ENCODE measurements around the gene PKP4.
"Not testable (repeated sequence)": the region's sequence is repeated elsewhere in the genome, so short reads cannot be mapped to it uniquely, and the experiment has no call there.

PKP4 gene

DNA sequence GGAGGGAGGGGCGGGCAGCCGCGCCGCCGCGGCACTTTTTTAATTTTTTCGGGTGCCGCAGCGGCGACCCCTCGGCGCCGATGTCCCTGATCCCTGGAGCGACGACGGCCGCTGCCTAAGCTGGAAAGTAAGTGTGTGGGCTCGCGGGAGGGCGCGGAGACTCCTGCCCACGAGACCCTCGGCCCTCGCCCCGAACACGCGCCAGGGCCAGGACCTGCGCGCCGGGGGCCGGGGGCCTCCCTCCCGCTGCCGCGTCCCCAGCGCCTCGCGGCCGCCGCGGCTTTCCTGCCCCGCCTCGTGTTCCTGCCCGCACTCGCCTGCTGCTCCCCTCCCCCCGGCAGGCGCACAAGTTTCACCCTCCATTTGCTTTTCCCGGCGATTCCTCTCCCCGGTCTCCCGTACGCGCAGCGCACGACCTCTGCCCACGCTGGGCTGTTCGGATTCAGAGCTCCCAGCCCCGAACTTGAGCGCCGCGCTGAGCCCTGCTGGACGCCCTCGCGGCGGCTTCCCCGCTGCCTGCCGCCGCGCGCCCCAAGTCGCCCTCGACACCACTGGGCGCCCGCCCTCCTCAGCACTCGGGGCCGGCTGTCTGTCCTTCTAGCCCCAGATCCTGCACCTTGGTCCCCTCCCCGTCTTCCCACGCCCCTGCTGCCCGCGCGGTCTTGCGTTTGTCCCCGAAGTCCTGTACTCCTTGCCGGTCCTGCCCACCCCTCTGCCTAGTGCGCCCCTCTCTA lies 507 bp downstream of the PKP4 start:
- H3K9me3 ChIP-seq (replicated peaks; ENCODE audit: low read length): no peaks in the 10 kb centered on the region
- no peaks in the 10 kb centered on the region for H3K36me3 ChIP-seq (ENCODE audit: insufficient read depth, low read length)
- H3K4me1 ChIP-seq (ENCODE audit: control insufficient read depth, insufficient read depth, low read length): peaks cover 19% of the 10 kb centered on the region
- no peaks in the 10 kb centered on the region for H3K27me3 ChIP-seq (ENCODE audit: control insufficient read depth, insufficient read depth, low read length)
- H3K4me3 ChIP-seq (ENCODE audit: low read length): peak overlapping the region; percentile 99
- peak overlapping the region; percentile 89 for H3K9ac ChIP-seq (ENCODE audit: low read depth, low read length)
- peak overlapping the region; percentile 90 for H3K4me2 ChIP-seq (ENCODE audit: low read length)

DNA sequence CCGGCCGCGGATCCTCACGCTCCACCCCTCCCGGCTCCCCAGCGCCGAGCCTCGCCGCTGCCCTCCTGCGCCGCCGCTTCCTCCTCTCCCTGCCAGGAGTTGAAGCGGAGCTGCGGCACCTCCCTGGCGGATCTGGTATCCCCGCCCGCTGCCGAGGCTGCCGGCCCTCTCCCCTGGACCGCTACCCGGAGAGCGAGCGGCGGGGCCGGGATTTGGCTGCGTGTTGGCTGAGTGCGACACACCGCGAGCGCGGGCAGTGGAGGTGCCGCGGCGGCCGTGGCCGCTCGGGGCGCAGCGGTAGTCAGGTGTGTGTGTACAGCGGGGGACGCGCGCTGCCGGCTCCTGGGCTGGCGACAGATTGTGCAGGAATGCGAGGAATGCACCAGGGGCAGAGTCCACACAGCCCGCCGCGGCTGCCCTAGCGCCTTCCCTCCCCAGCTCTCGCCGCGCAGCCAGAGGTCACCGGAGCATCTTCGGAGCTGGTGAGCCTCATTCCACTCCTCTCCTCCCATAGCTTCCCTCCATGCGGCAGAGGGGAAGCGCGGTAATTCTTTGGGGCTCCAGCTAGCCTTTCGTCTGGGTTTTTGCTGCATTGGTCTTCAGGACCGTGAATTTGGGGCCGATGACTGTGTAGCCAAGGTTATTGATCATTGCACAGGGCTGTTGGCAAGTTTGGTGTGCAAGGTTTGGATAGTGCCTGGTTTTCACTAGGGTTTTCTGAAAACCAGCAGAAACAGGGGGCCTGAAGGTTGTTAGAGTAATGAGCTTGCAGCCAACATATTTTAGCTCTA lies 1.3 kb downstream of the PKP4 start:
- Histone ChIP-seq H3K9ac (ENCODE audit: low read depth, low read length) (peak overlapping the region; percentile 89), H3K9me3 (replicated peaks; ENCODE audit: low read length) (no peaks in the 10 kb centered on the region), H3K4me1 (ENCODE audit: control insufficient read depth, insufficient read depth, low read length) (peaks cover 19% of the 10 kb centered on the region), H3K4me3 (ENCODE audit: low read length) (peak overlapping the region; percentile 99), H3K27me3 (ENCODE audit: control insufficient read depth, insufficient read depth, low read length) (no peaks in the 10 kb centered on the region), H3K36me3 (ENCODE audit: insufficient read depth, low read length) (no peaks in the 10 kb centered on the region), H3K4me2 (ENCODE audit: low read length) (peak overlapping the region; percentile 90)

DNA sequence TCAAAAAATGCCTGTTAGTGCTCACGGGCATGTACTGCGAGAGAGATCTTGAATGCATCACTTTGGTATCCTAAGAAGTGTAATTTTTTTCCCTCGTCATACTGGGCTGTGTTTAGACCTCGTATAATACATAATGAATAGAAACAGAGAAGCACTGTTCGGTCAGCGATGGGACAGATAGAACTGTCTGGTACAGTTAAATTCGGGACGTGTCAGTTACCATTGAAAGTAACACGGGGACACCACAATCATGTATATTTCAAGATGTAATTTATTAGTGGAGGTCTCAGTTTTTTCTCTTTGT lies 1.8 kb downstream of the PKP4 start:
- no peaks in the 10 kb centered on the region for H3K9me3 ChIP-seq (replicated peaks; ENCODE audit: low read length)
- no peaks in the 10 kb centered on the region for H3K36me3 ChIP-seq (ENCODE audit: insufficient read depth, low read length)
- H3K9ac ChIP-seq (ENCODE audit: low read depth, low read length): peak overlapping the region; percentile 89
- H3K4me1 ChIP-seq (ENCODE audit: control insufficient read depth, insufficient read depth, low read length): peaks cover 19% of the 10 kb centered on the region
- no peaks in the 10 kb centered on the region for H3K27me3 ChIP-seq (ENCODE audit: control insufficient read depth, insufficient read depth, low read length)
- H3K4me2 ChIP-seq (ENCODE audit: low read length): peak overlapping the region; percentile 90
- H3K4me3 ChIP-seq (ENCODE audit: low read length): peak overlapping the region; percentile 99

DNA sequence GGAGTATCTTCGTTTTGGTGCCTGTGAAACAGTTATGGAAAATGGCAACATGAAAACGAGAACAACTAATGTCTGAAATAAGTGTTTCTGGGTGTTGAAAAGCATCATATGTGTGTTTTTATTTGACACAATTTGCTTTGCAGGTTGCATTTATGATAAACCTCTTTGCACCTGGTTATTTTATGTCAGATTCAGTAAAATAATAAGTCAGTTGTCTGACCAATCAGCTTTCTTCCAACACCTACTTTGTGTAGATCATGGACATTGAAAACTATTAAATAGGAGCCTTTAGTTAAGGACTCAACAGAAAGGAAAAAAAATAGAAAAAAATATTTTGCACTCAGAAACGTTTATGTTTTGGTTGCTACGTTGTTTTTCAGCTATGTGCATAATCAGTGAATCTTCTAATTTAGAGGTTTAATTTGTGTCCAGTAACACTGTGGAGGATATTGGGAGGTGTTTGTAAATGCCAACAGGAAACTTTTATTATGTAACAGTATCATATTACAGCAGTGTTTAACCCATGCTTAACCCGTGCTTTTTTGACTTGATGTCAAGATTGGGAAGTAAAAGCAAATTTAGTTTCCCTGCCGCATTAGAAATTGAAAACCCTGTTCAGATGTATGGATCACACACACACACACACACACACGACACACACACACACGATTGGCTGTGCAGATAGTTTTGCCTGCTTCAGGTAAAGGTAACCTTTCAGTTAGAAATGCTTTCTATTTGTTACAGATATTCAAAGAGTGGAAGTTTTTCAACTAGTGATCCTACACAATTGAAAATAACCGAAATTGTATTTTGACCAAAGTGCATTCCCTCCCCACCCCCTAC lies 2.6 kb downstream of the PKP4 start:
- H3K9ac ChIP-seq (ENCODE audit: low read depth, low read length): no peak overlapping the region
- H3K27me3 ChIP-seq (ENCODE audit: control insufficient read depth, insufficient read depth, low read length): no peaks in the 10 kb centered on the region
- no peaks in the 10 kb centered on the region for H3K36me3 ChIP-seq (ENCODE audit: insufficient read depth, low read length)
- no peaks in the 10 kb centered on the region for H3K9me3 ChIP-seq (replicated peaks; ENCODE audit: low read length)
- H3K4me1 ChIP-seq (ENCODE audit: control insufficient read depth, insufficient read depth, low read length): peaks cover 19% of the 10 kb centered on the region
- peak overlapping the region; percentile 99 for H3K4me3 ChIP-seq (ENCODE audit: low read length)
- peak overlapping the region; percentile 90 for H3K4me2 ChIP-seq (ENCODE audit: low read length)

DNA sequence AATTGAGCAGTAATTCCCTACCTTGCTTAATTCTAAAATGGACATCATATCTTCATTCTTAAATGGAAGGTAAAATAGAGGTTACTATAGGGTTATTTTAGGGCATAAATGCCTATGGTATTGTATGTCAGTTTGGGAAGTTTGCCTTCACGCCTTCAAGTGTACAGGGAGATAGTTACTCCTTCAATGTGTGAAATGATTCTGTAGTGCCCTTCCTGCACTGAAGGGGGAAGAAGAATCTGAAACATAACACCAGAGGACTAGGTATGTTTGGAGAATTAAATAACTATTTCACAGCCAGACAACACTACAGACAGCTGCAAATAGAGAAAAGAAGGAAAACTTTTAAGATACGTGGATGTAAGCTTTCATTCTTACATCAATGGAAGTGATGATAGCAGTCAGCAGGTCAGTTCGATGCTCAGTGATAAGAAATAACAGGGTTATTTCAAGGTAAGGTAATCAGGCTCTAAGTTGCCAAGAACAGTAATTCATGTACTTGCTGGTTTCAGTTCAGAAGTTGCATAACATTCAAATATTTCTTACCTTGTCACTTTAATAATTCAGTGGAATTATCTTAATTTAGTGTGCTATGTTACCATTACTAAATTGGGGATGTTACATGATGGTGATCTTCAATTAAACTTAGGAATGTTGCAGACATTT lies 4.0 kb downstream of the PKP4 start:
- Histone ChIP-seq H3K4me1 (ENCODE audit: control insufficient read depth, insufficient read depth, low read length) (peaks cover 19% of the 10 kb centered on the region), H3K9ac (ENCODE audit: low read depth, low read length) (no peak overlapping the region), H3K9me3 (replicated peaks; ENCODE audit: low read length) (no peaks in the 10 kb centered on the region), H3K36me3 (ENCODE audit: insufficient read depth, low read length) (no peaks in the 10 kb centered on the region), H3K4me3 (ENCODE audit: low read length) (no peak overlapping the region), H3K27me3 (ENCODE audit: control insufficient read depth, insufficient read depth, low read length) (no peaks in the 10 kb centered on the region), H3K4me2 (ENCODE audit: low read length) (no peak overlapping the region)

DNA sequence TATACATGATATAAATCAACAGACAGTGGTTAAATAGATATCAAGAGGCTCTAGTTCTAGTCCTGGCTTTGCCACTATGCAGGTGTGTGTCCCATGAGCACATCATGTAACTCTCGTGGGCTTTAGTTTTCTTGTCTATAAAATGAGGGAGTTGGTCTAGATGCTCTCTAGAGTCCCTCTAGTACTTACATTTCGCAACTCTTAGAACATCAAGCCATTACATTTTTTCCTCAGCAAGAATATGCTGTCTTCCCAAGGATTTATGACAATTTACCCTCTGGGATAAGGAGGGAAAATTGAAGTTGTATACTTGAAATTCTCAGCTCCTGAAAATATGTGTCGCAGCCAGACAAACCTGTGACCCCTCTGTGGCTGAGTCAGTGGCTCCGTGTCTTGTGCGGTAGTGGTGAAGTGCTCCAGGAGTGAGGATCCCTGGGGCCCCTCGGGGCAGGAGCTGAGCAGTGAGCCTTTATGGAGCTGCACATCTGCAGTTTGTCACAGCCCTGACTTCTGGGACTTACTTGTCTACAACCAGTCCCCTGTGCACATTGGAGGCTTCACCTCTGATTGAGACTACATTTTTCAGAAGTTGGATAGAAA lies 6.8 kb downstream of the PKP4 start:
- H3K4me1 ChIP-seq (ENCODE audit: control insufficient read depth, insufficient read depth, low read length): peaks cover 12% of the 10 kb centered on the region
- H3K4me2 ChIP-seq (ENCODE audit: low read length): no peak overlapping the region
- no peaks in the 10 kb centered on the region for H3K27me3 ChIP-seq (ENCODE audit: control insufficient read depth, insufficient read depth, low read length)
- H3K36me3 ChIP-seq (ENCODE audit: insufficient read depth, low read length): no peaks in the 10 kb centered on the region
- H3K9ac ChIP-seq (ENCODE audit: low read depth, low read length): no peak overlapping the region
- H3K9me3 ChIP-seq (replicated peaks; ENCODE audit: low read length): no peaks in the 10 kb centered on the region
- no peak overlapping the region for H3K4me3 ChIP-seq (ENCODE audit: low read length)

DNA sequence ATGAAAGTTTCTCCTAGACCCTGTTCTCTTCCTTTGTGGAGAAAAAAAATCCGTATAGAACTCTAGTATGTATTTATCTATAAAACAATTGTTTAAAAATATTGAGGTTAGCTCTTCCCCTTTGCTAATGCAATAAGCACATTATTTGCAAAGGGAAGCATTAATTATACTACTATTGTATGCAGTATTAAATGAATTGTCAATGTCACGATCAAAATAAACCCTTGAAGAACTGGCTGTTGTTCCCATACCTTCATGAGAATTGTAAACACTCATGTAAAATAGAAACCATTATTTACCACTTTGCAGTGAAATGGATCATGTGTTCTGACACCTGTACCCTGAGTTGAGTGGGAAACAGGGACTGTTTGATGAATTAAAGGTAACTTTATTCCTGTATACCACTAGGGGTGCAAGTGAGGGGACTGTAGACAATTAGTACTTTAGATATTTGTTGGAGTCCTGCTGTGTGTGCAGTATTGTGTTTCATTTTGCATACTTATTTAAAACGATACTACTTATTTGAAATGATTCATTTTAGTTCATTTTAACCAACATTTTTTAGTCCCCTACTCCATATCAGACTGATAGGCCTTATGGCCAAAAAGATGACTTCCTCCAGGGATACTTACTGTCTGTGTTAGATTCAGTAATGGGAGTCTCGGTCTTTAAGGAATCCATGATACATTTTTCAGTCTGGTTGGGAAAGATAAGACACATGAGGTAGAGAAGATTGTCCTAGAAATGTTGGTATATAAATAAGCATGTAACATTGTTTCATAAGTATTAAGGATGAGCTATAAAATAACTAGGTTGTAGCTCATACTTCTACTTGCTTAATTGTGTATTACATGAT lies 7.9 kb downstream of the PKP4 start:
- Histone ChIP-seq H3K4me2 (ENCODE audit: low read length) (no peak overlapping the region), H3K4me3 (ENCODE audit: low read length) (no peak overlapping the region), H3K36me3 (ENCODE audit: insufficient read depth, low read length) (no peaks in the 10 kb centered on the region), H3K9ac (ENCODE audit: low read depth, low read length) (no peak overlapping the region), H3K9me3 (replicated peaks; ENCODE audit: low read length) (no peaks in the 10 kb centered on the region), H3K27me3 (ENCODE audit: control insufficient read depth, insufficient read depth, low read length) (no peaks in the 10 kb centered on the region), H3K4me1 (ENCODE audit: control insufficient read depth, insufficient read depth, low read length) (peaks cover 2% of the 10 kb centered on the region)

DNA sequence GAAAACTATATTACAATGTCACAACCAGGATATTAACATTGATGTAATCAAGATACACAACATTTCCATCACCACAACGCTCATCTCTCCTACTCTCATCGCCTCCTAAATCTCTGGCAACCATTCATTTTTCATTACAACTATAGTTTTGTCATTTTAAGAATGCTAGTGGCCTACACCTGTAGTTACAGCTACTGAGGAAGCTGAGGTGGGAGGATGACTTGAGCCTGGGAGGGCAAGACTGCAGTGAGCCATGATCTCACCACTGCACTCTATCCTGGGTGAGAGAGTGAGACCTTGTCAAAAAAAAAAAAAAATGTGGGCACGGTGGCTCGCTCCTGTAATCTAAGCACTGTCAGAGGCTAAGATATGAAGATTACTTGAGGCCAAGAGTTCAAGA lies 10.5 kb downstream of the PKP4 start:
- H3K9ac ChIP-seq (ENCODE audit: low read depth, low read length): no peak overlapping the region

DNA sequence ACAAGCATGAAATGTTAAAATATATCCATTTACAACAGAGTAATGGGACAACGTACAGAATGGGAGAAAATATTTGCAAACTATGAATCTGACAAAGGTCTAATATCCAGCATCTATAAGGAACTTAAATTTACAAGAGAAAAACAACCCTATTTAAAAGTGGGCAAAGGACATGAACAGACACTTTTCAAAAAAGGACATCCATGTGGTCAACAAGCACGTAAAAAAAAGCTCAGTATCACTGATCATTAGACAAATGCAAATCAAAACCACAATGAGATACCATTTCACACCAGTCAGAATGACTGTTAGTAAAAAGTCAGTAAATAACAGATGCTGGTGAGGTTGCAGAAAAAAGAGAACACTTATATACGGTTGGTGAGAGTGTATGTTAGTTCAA lies 16.1 kb downstream of the PKP4 start:
- H3K36me3 ChIP-seq (ENCODE audit: insufficient read depth, low read length); H3K4me1 ChIP-seq (ENCODE audit: control insufficient read depth, insufficient read depth, low read length): not testable (repeated sequence)

More for the DNA sequence above, 10.5 kb downstream of the PKP4 start:
- Histone ChIP-seq H3K9me3 (replicated peaks; ENCODE audit: low read length) (no peaks in the 10 kb centered on the region), H3K4me3 (ENCODE audit: low read length) (no peak overlapping the region), H3K4me2 (ENCODE audit: low read length) (no peak overlapping the region), H3K4me1 (ENCODE audit: control insufficient read depth, insufficient read depth, low read length) (no peaks in the 10 kb centered on the region), H3K36me3 (ENCODE audit: insufficient read depth, low read length) (no peaks in the 10 kb centered on the region), H3K27me3 (ENCODE audit: control insufficient read depth, insufficient read depth, low read length) (no peaks in the 10 kb centered on the region)

DNA sequence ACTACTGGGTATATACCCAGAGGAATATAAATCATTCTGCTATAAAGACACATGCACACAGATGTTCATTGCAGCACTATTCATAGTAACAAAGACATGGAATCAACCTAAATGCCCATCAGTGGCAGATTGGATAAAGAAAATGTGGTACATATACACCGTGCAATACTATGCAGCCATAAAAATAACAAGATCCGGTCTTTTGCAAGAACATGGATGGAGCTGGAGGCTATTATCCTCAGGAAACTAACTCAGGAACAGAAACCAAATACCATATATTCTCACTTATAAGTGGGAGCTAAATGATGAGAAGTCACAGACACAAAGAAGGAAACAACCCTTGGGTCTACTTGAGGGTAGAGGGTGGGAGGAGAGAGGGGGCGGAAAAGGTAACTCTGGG lies 16.5 kb downstream of the PKP4 start:
- not testable (repeated sequence) for H3K9ac ChIP-seq (ENCODE audit: low read depth, low read length); H3K4me3 ChIP-seq (ENCODE audit: low read length); H3K36me3 ChIP-seq (ENCODE audit: insufficient read depth, low read length); H3K4me2 ChIP-seq (ENCODE audit: low read length); H3K4me1 ChIP-seq (ENCODE audit: control insufficient read depth, insufficient read depth, low read length); H3K27me3 ChIP-seq (ENCODE audit: control insufficient read depth, insufficient read depth, low read length); H3K9me3 ChIP-seq (replicated peaks; ENCODE audit: low read length)

More for the DNA sequence above, 16.1 kb downstream of the PKP4 start:
- not testable (repeated sequence) for H3K4me3 ChIP-seq (ENCODE audit: low read length); H3K4me2 ChIP-seq (ENCODE audit: low read length); H3K9me3 ChIP-seq (replicated peaks; ENCODE audit: low read length); H3K9ac ChIP-seq (ENCODE audit: low read depth, low read length); H3K27me3 ChIP-seq (ENCODE audit: control insufficient read depth, insufficient read depth, low read length)
